Measurements from ENCODE around the gene RNF220. TPM values are rescaled to one million over a fixed set of nuclear protein-coding genes. Genes with fewer than 3 reads are reported as not detected.

Gene RNF220
- total and polyA plus RNA-seq, 2 donors (not counting 3 experiments of a cell fraction or from before 2014, with no cell fraction given), result 62.7 to 66.6 TPM

GRCh38 chr1:44655609-44656008 lies 250.6 kb downstream of the RNF220 start:
- FAIRE-seq (peak; percentile 88), DNase-seq (ENCODE audit: low read depth, low spot score) (peak; percentile 26)
- Histone ChIP-seq H3K4me1 (ENCODE audit: control insufficient read depth, extremely low read depth, insufficient read depth, low read length) (no peaks in the 10 kb centered on the region), H3K79me2 (ENCODE audit: control insufficient read depth, insufficient read depth, low read length) (no peaks in the 10 kb centered on the region), H4K20me1 (replicated peaks; ENCODE audit: control insufficient read depth, extremely low read depth, insufficient read depth, low read length) (no peaks in the 10 kb centered on the region), H3K9ac (replicated peaks; ENCODE audit: extremely low read depth, insufficient read depth, low read length) (no peak overlapping the region), H3K27me3 (ENCODE audit: control insufficient read depth in 2 of 2, insufficient read depth in 2 of 2, low read length in 2 of 2) (no peaks in the 10 kb centered on the region), H3K4me2 (ENCODE audit: insufficient read depth, low read length) (no peak overlapping the region), H3K36me3 (ENCODE audit: control insufficient read depth in 2 of 2, extremely low read depth in 1 of 2, insufficient read depth in 2 of 2, low read length in 2 of 2) (peaks cover 0 to 6% of the 10 kb centered on the region in 2 experiments), H3K9me3 (replicated peaks; ENCODE audit: control insufficient read depth, insufficient read depth, low read length) (no peaks in the 10 kb centered on the region), H2AFZ (ENCODE audit: low read depth, low read length) (no peak overlapping the region), H3K9me1 (replicated peaks; ENCODE audit: control insufficient read depth, extremely low read depth, insufficient read depth, low read length) (no peaks in the 10 kb centered on the region), H3K4me3 (replicated peaks in 1 of 3; ENCODE audit: insufficient read depth in 1 of 3, low read depth in 1 of 3, low read length in 3 of 3) (no peak overlapping the region), H3K27ac (ENCODE audit: insufficient read depth, low read depth, low read length) (no peak overlapping the region)
- dilution Hi-C loops (cut with MboI; ENCODE audit: extremely low pct_ligation_motif_present, low sequenced_read_pairs), result no loop called here
- intact Hi-C loops (cut with micrococcal nuclease), result loop anchor here (1.0 kb wide), 1 partner anchor 19 kb away; the partner anchor contains the start of genes ARMH1 and TMEM53
- TF ChIP-seq EZH2 (IDR thresholded peaks at IDR 0.05; ENCODE audit: borderline replicate concordance, low read depth, low read length, severe bottlenecking), result no peak
- TF ChIP-seq JUN (IDR thresholded peaks at IDR 0.05; ENCODE audit: borderline replicate concordance, insufficient read depth, insufficient read length, low read depth), result no peak
- no peak for TF ChIP-seq MAX (IDR thresholded peaks at IDR 0.05; ENCODE audit: insufficient read depth, insufficient read length)
- TF ChIP-seq POLR2A (IDR thresholded peaks at IDR 0.05; ENCODE audit: low read depth, low read length), result no peak
- no peak for TF ChIP-seq POLR2AphosphoS5 (IDR thresholded peaks at IDR 0.05; ENCODE audit: insufficient read depth, low read depth, low read length)
- peak; percentile 70 to 86 for TF ChIP-seq CTCF (IDR thresholded peaks at IDR 0.05; ENCODE audit: extremely low read depth in 1 of 2, insufficient read depth in 1 of 2, low read depth in 1 of 2, low read length in 2 of 2)
- CTCF ChIA-PET, result interaction anchor here (1.0 to 1.8 kb wide), 17 partner anchors 9 to 75 kb away, joined by 3 to 8 read pairs (median 3); partner anchors contain the start of genes ARMH1, RNU5D-1 and TMEM53
- BruUV-seq (replicated peaks), result no TSS peak
- POLR2A ChIA-PET, result no interaction called here
